Endothelial cell of umbilical vein (primary cell): ENCODE results near the gene NT5C. TPM values are rescaled to one million over a fixed set of nuclear protein-coding genes. Genes with fewer than 3 reads are reported as not detected.

Experiments used
- BruUV-seq: library from RNA; stranded (reverse); fragments of 400-500 nt; replicated peaks from 2 replicates; lab custom pipeline; 2021; lab: Mats Ljungman, UMichigan
- CTCF ChIA-PET: fragments of 300-600, 350-600 bp; sonication (Branson Sonifier 250); formaldehyde crosslinking; loops from one replicate; lab custom pipeline; 2021; ENCODE audit warnings: antibody characterized with exemption, inconsistent platforms; lab: Charles Lee
- POLR2A ChIA-PET: fragments of 300-600, 350-600 bp; sonication (Branson Sonifier 250); formaldehyde crosslinking; loops from one replicate; lab custom pipeline; 2021; ENCODE audit warnings: antibody characterized with exemption, inconsistent platforms; lab: Charles Lee
- DNase-seq: peaks from one replicate; pipeline ENCODE4 v3.0.0-alpha.2; 2011; ENCODE audit warnings: low read depth, low spot score
- FAIRE-seq: peaks from 2 replicates; lab custom pipeline; 2011; peaks lifted over from hg19 to GRCh38; lab: Jason Lieb, UNC
- H2AFZ ChIP-seq: 2 replicates; pipeline ENCODE4 v1.6.0; 2012; ENCODE audit warnings: low read depth, low read length, control low read depth, inconsistent platforms
- H3K27ac ChIP-seq: 2 replicates; pipeline ENCODE4 v1.5.1; 2011; ENCODE audit warnings: low read depth, mild to moderate bottlenecking, control low read depth, low read length, moderate library complexity; ENCODE audit not compliant: insufficient read depth
- H3K27me3 ChIP-seq, 2 experiments: 2 replicates each; pipeline versions ENCODE4 v1.6.0 to v1.6.1; 2011; ENCODE audit warnings: low read length in 2 of 2, mixed read lengths in 1 of 2; ENCODE audit not compliant: control insufficient read depth in 2 of 2, insufficient read depth in 2 of 2
- H3K36me3 ChIP-seq, 2 experiments: 2 replicates in 1 of 2; 3 replicates in 1 of 2; pipeline ENCODE4 v1.5.1; 2011; ENCODE audit warnings: low read length in 2 of 2, mild to moderate bottlenecking in 1 of 2, moderate library complexity in 1 of 2; ENCODE audit not compliant: control insufficient read depth in 2 of 2, insufficient read depth in 2 of 2; ENCODE audit errors: extremely low read depth in 1 of 2
- H3K4me1 ChIP-seq: 3 replicates; pipeline ENCODE4 v1.5.1; 2011; ENCODE audit warnings: mild to moderate bottlenecking, low read length; ENCODE audit not compliant: control insufficient read depth, insufficient read depth; ENCODE audit errors: extremely low read depth
- H3K4me2 ChIP-seq: 2 replicates; pipeline ENCODE4 v1.6.1; 2011; ENCODE audit warnings: low read length, control low read depth, mixed read lengths; ENCODE audit not compliant: insufficient read depth
- H3K4me3 ChIP-seq, 3 experiments: fragments of 200-600 bp in 1 of 3; sonication (generic), shearing (Covaris generic) in 1 of 3; replicated peaks in 1 of 3; 2 replicates each; pipeline ENCODE4 v1.5.1; 2011 to 2016; ENCODE audit warnings: control low read depth in 3 of 3, low read length in 3 of 3, mild to moderate bottlenecking in 2 of 3, inconsistent platforms in 1 of 3, low read depth in 1 of 3, moderate library complexity in 1 of 3; ENCODE audit not compliant: insufficient read depth in 1 of 3
- H3K79me2 ChIP-seq: 2 replicates; pipeline ENCODE4 v1.6.0; 2012; ENCODE audit warnings: low read length, inconsistent platforms; ENCODE audit not compliant: control insufficient read depth, insufficient read depth
- H3K9ac ChIP-seq: replicated peaks from 2 replicates; pipeline ENCODE3; 2011; ENCODE audit warnings: low read length, control low read depth; ENCODE audit not compliant: insufficient read depth; ENCODE audit errors: extremely low read depth
- H3K9me1 ChIP-seq: replicated peaks from 3 replicates; pipeline ENCODE4 v1.6.0; 2011; ENCODE audit warnings: mild to moderate bottlenecking, low read length; ENCODE audit not compliant: control insufficient read depth, insufficient read depth; ENCODE audit errors: extremely low read depth
- H3K9me3 ChIP-seq: replicated peaks from 2 replicates; pipeline ENCODE4 v1.5.1; 2012; ENCODE audit warnings: low read length, inconsistent platforms; ENCODE audit not compliant: control insufficient read depth, insufficient read depth
- H4K20me1 ChIP-seq: replicated peaks from 2 replicates; pipeline ENCODE3; 2011; ENCODE audit warnings: mild to moderate bottlenecking, low read length; ENCODE audit not compliant: control insufficient read depth, insufficient read depth; ENCODE audit errors: extremely low read depth
- POLR2A ChIP-seq: IDR thresholded peaks from 2 replicates; pipeline ENCODE4 v1.6.1; 2012; ENCODE audit warnings: low read depth, mild to moderate bottlenecking, control low read depth, low read length
- POLR2AphosphoS5 ChIP-seq: IDR thresholded peaks from 2 replicates; pipeline ENCODE4 v1.6.1; 2012; ENCODE audit warnings: low read depth, mild to moderate bottlenecking, control low read depth, low read length, moderate library complexity; ENCODE audit not compliant: insufficient read depth
- dilution Hi-C: fragments of 300-500 bp; cut with MboI; formaldehyde crosslinking; loops from one replicate; pipeline ENCODE4 v1.15.0; 2019; ENCODE audit warnings: low sequenced_read_pairs; ENCODE audit not compliant: extremely low pct_ligation_motif_present
- intact Hi-C: fragments of 100-400 bp; cut with micrococcal nuclease; formaldehyde crosslinking; loops from one replicate; pipeline ENCODE4 v1.10.0; 2022
- polyA plus RNA-seq, 4 experiments: library from polyadenylated mRNA; depleted of rRNA in 3 of 4; stranded (reverse) in 3 of 4; unstranded in 1 of 4; fragments of >200 nt; gene quantifications; 2 replicates each; pipeline versions ENCODE4 v1.2.1 to v1.2.3, GENCODE V29; 2011 to 2012; ENCODE audit warnings: missing spikeins in 1 of 4
- total RNA-seq: library from RNA; stranded (reverse); gene quantifications from 2 replicates; pipeline ENCODE4 v1.2.3, GENCODE V29; 2021
- TF ChIP-seq, protein P1 (sequence below), 2 donors: IDR thresholded peaks; 1 replicate in 1 of 2; 2 replicates in 1 of 2; pipeline ENCODE4 v1.5.1; 2011; ENCODE audit warnings: low read length in 2 of 2, mild to moderate bottlenecking in 2 of 2, moderate library complexity in 2 of 2, control low read depth in 1 of 2, inconsistent platforms in 1 of 2, low read depth in 1 of 2; ENCODE audit not compliant: insufficient read depth in 1 of 2; ENCODE audit errors: extremely low read depth in 1 of 2
- TF ChIP-seq, protein P2 (sequence below): IDR thresholded peaks from 2 replicates; pipeline ENCODE4 v1.6.1; 2011; ENCODE audit not compliant: insufficient read depth, insufficient read length

NT5C gene
- total and polyA plus RNA-seq, 2 donors (not counting 3 experiments of a cell fraction or from before 2014, with no cell fraction given) = 29.1 to 39.2 TPM

DNA sequence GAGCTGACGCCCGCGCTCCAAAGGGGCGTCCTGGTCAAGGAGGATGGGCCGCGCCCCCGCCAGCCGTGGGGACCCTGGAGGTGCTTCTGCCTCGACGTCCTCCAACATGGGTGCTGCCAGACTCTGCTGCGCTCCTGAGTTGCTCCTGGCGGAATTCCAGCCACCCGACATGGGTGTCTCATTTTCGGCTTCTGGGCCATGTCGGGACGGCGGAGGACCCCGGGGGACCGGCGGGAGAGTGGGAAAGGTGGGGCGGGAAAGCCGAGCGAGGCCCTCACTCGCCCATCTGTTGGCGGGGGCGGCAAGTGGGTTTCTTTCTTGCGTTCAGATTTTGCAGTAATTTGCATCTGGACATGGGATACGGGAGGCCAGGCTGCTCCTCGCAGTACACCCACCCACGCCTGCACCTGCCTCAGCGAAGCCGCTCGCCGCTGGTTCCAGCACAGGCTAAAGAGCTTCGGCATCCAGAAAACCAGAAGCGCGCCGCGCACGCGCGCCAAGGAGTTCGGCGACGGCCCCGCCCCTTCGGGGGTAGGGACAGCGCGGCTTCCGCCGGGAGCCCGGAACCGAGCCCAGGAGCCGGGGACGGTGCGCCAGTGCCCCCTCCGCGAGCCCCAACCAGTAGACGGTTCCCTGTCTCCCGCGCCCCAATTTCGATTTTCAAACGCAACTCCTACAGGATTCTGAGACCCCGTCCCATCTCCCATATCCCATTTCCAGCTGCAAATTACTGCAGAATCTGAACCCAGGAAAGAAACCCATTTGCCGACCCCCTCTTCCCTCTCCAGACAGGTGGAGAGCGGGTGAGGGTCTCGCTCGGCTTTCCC lies 21.9 kb downstream of the NT5C start, which contains the start of gene ARMC7:
TSS of gene ARMC7 (plus strand) at position 563 of the 827 bp plus-strand sequence. CDS start 320 bp downstream, outside the sequence.
- TF ChIP-seq, protein P1, sequence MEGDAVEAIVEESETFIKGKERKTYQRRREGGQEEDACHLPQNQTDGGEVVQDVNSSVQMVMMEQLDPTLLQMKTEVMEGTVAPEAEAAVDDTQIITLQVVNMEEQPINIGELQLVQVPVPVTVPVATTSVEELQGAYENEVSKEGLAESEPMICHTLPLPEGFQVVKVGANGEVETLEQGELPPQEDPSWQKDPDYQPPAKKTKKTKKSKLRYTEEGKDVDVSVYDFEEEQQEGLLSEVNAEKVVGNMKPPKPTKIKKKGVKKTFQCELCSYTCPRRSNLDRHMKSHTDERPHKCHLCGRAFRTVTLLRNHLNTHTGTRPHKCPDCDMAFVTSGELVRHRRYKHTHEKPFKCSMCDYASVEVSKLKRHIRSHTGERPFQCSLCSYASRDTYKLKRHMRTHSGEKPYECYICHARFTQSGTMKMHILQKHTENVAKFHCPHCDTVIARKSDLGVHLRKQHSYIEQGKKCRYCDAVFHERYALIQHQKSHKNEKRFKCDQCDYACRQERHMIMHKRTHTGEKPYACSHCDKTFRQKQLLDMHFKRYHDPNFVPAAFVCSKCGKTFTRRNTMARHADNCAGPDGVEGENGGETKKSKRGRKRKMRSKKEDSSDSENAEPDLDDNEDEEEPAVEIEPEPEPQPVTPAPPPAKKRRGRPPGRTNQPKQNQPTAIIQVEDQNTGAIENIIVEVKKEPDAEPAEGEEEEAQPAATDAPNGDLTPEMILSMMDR (IDR thresholded peaks at IDR 0.05; ENCODE audit: extremely low read depth in 1 of 2, insufficient read depth in 1 of 2, low read depth in 1 of 2, low read length in 2 of 2) = no peak
- TF ChIP-seq POLR2A (peak; percentile 92), POLR2AphosphoS5 (peak; percentile 89)
- TF ChIP-seq, protein P2, sequence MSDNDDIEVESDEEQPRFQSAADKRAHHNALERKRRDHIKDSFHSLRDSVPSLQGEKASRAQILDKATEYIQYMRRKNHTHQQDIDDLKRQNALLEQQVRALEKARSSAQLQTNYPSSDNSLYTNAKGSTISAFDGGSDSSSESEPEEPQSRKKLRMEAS = no peak
- Histone ChIP-seq H3K27me3 (no peaks in the 10 kb centered on the region), H3K79me2 (no peaks in the 10 kb centered on the region), H3K4me2 (peak within 1 kb of the TSS; percentile 57), H2AFZ (peak within 1 kb of the TSS; percentile 89), H3K27ac (no peak within 1 kb of the TSS), H3K9ac (peak within 1 kb of the TSS; percentile 36), H3K4me3 (peak within 1 kb of the TSS; percentile 71 to 74 (median 73)), H3K9me3 (no peaks in the 10 kb centered on the region), H3K9me1 (no peaks in the 10 kb centered on the region), H4K20me1 (no peaks in the 10 kb centered on the region), H3K36me3 (no peaks in the 10 kb centered on the region), H3K4me1 (peaks cover 24% of the 10 kb centered on the region)
- ChIA-PET POLR2A (interaction anchor here (0.9 to 1.1 kb wide), 2 partner anchors 33 to 78 kb away, joined by 3 to 7 read pairs; no protein-coding TSS in a partner anchor), CTCF (interaction anchor here (0.6 to 4.3 kb wide), 10 partner anchors 15 to 161 kb away, joined by 3 to 37 read pairs (median 5); partner anchors contain the start of gene MIF4GD)
- FAIRE-seq (peak; percentile 94), DNase-seq (peak; percentile 81)
- dilution Hi-C loops (no loop called here), intact Hi-C loops (loop anchor here (5.0 kb wide), 2 partner anchors 62 to 73 kb away; partner anchors contain the start of genes ATP5PD, KCTD2 and SUMO2)
- no TSS peak for BruUV-seq
